PC-3 (cell line): ENCODE data around the gene CPEB1. TPM values are rescaled to one million over a fixed set of nuclear protein-coding genes. Genes with fewer than 3 reads are reported as not detected.
A peak's percentile ranks its signal among the peaks of the same experiment; 100 is the strongest.

Source experiments
- ATAC-seq: fragments of 200-7000 bp; cut with Tn5 transposase; 2 replicates; pipeline ENCODE4 v1.9.1; 2020; ENCODE audit warnings: mild to moderate bottlenecking, moderate library complexity
- BruUV-seq: library from RNA; stranded (reverse); fragments of 400-500 nt; replicated peaks from 2 replicates; lab custom pipeline; 2021; lab: Mats Ljungman, UMichigan
- CTCF ChIA-PET: fragments of 300-600 bp; sonication (Branson Sonifier 250); formaldehyde crosslinking; loops from one replicate; lab custom pipeline; 2022; ENCODE audit warnings: antibody characterized with exemption; lab: Charles Lee
- POLR2A ChIA-PET: fragments of 300-600 bp; sonication (Branson Sonifier 250); formaldehyde crosslinking; loops from one replicate; lab custom pipeline; 2022; ENCODE audit warnings: antibody characterized with exemption; ENCODE audit not compliant: unreplicated experiment; lab: Charles Lee
- DNase-seq: peaks from one replicate; pipeline ENCODE4 v3.0.0-alpha.2; 2015
- H2AFZ ChIP-seq: fragments of 300-600 bp; sonication (generic); 2 replicates; pipeline ENCODE4 v1.6.0; 2016; ENCODE audit warnings: antibody characterized with exemption, low read length
- H3F3A ChIP-seq: fragments of 300-600 bp; sonication (generic); one replicate; pipeline ENCODE4 v1.6.0; 2017; ENCODE audit warnings: antibody characterized with exemption, low read length, control low read depth, mild to moderate bottlenecking; ENCODE audit not compliant: unreplicated experiment
- H3K27ac ChIP-seq: fragments of 300-600 bp; sonication (generic); 2 replicates; pipeline ENCODE4 v1.5.1; 2016; ENCODE audit warnings: mild to moderate bottlenecking, low read length
- H3K27me3 ChIP-seq: fragments of 300-600 bp; sonication (generic); 2 replicates; pipeline ENCODE4 v1.6.1; 2016; ENCODE audit warnings: low read length, mixed read lengths
- H3K36me3 ChIP-seq: fragments of 300-600 bp; sonication (generic); 2 replicates; pipeline ENCODE4 v1.6.1; 2016; ENCODE audit warnings: low read depth, mixed run types, low read length, mixed read lengths
- H3K4me1 ChIP-seq: fragments of 300-600 bp; sonication (generic); 2 replicates; pipeline ENCODE4 v1.5.1; 2016; ENCODE audit warnings: low read length; ENCODE audit not compliant: insufficient read depth
- H3K4me2 ChIP-seq: fragments of 300-600 bp; sonication (generic); 2 replicates; pipeline ENCODE4 v1.6.0; 2016; ENCODE audit warnings: low read length
- H3K4me3 ChIP-seq: fragments of 300-600 bp; sonication (generic); 2 replicates; pipeline ENCODE4 v1.5.1; 2016; ENCODE audit warnings: mild to moderate bottlenecking, low read length, mixed read lengths
- H3K79me2 ChIP-seq: fragments of 300-600 bp; sonication (generic); 2 replicates; pipeline ENCODE4 v1.6.1; 2017; ENCODE audit warnings: low read length, mixed read lengths
- H3K9ac ChIP-seq: fragments of 300-600 bp; sonication (generic); 2 replicates; pipeline ENCODE4 v1.6.0; 2016; ENCODE audit warnings: mild to moderate bottlenecking, low read length
- H3K9me2 ChIP-seq: fragments of 300-600 bp; sonication (generic); replicated peaks from 2 replicates; pipeline ENCODE4 v1.6.1; 2016; ENCODE audit warnings: mixed run types, low read length, mixed read lengths
- H3K9me3 ChIP-seq: fragments of 300-600 bp; sonication (generic); 2 replicates; pipeline ENCODE4 v1.6.1; 2016; ENCODE audit warnings: low read length, mixed read lengths
- H4K20me1 ChIP-seq: fragments of 300-600 bp; sonication (generic); 2 replicates; pipeline ENCODE4 v1.6.1; 2016; ENCODE audit warnings: low read length, mixed read lengths
- EZH2 ChIP-seq: fragments of 300-600 bp; sonication (generic); IDR thresholded peaks from one replicate; pipeline ENCODE4 v1.6.1; 2017; ENCODE audit warnings: antibody characterized with exemption, mild to moderate bottlenecking, low read length; ENCODE audit not compliant: unreplicated experiment
- EZH2phosphoT487 ChIP-seq: fragments of 300-600 bp; sonication (generic); IDR thresholded peaks from 2 replicates; pipeline ENCODE4 v1.6.1; 2018; ENCODE audit warnings: mild to moderate bottlenecking, antibody characterized with exemption, low read length, borderline replicate concordance
- intact Hi-C: fragments of 100-400 bp; cut with micrococcal nuclease; formaldehyde crosslinking; loops from 2 replicates; pipeline ENCODE4 v1.9.0; 2023
- total RNA-seq: library from RNA; depleted of rRNA; stranded (reverse); fragments of >200 nt; gene quantifications from 2 replicates; pipeline ENCODE4 v1.2.3, GENCODE V29; 2014
- TF ChIP-seq, protein P1 (sequence below): fragments of 300-600 bp; sonication (generic); conservative IDR thresholded peaks from 2 replicates; pipeline ENCODE4 v1.5.1; 2017; ENCODE audit warnings: antibody characterized with exemption, low read depth, mild to moderate bottlenecking, low read length

CPEB1 gene
- total RNA-seq, 1 experiment from 2014 or later = 3.3 TPM

DNA sequence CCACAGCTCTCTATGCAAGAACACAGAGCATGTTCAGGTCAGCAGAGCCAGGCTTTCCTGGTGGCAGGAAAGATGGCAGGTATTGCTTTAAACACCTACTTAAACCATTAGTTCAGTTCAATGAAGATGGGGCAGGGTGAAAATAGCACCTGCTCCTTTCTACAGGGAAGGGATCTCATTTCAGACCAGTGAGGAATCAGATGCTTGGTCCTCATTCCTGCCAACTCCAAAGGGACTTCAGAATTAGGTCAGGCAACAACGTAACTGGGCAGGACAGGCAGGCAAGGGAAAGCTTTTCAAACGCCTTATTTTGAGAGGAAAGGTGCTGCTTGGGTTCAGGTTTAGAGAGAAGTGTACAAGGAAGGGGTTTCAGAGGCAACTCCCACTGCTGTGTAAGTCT lies 94.3 kb downstream of the CPEB1 start:
- DNase-seq (no peak), ATAC-seq (no peak)
- intact Hi-C loops = no loop called here
- Histone ChIP-seq H3K79me2 (no peaks in the 10 kb centered on the region), H3F3A (peaks cover 7% of the 10 kb centered on the region), H3K27me3 (no peaks in the 10 kb centered on the region), H3K9me2 (no peaks in the 10 kb centered on the region), H3K4me1 (peaks cover 11% of the 10 kb centered on the region), H3K9ac (no peak overlapping the region), H3K4me3 (no peak overlapping the region), H3K4me2 (no peak overlapping the region), H3K9me3 (no peaks in the 10 kb centered on the region), H2AFZ (no peak overlapping the region), H4K20me1 (no peaks in the 10 kb centered on the region), H3K36me3 (no peaks in the 10 kb centered on the region), H3K27ac (no peak overlapping the region)
- no TSS peak for BruUV-seq
- ChIA-PET POLR2A (no interaction called here), CTCF (no interaction called here)
- TF ChIP-seq EZH2 (no peak), EZH2phosphoT487 (no peak)
- TF ChIP-seq, protein P1, sequence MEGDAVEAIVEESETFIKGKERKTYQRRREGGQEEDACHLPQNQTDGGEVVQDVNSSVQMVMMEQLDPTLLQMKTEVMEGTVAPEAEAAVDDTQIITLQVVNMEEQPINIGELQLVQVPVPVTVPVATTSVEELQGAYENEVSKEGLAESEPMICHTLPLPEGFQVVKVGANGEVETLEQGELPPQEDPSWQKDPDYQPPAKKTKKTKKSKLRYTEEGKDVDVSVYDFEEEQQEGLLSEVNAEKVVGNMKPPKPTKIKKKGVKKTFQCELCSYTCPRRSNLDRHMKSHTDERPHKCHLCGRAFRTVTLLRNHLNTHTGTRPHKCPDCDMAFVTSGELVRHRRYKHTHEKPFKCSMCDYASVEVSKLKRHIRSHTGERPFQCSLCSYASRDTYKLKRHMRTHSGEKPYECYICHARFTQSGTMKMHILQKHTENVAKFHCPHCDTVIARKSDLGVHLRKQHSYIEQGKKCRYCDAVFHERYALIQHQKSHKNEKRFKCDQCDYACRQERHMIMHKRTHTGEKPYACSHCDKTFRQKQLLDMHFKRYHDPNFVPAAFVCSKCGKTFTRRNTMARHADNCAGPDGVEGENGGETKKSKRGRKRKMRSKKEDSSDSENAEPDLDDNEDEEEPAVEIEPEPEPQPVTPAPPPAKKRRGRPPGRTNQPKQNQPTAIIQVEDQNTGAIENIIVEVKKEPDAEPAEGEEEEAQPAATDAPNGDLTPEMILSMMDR = no peak

DNA sequence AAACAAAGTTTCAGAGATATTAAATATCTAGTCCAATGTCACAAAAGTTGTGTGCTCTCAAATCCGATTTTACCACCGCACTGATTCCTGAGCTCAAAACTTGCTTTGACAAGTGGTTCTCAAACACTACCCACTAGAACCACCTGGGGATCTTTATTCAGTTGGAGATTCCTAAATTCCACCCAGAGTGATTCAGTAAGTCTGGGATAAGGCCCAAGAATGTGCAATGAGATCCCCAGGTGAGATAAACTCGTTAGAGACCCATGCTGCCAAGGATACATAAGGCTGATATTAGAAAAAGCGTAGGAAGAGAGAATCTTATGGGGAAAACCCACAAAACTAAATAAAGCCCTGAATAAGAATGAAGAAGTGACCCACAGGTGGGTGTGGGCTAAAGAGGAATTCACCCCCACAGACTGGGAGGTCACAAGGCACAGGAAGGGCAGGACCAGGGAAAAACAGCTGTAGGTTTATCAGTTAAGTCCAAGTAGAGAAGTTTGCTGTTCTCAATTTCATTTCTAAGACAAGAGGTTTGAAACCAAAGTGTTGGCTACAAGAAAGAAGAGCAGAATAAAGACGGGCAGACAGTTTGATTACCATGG lies 95.4 kb downstream of the CPEB1 start:
- Histone ChIP-seq H3K36me3 (no peaks in the 10 kb centered on the region), H3K4me2 (peak overlapping the region; percentile 12; the same call in 1 of the 2 replicates), H4K20me1 (no peaks in the 10 kb centered on the region), H3K9me3 (no peaks in the 10 kb centered on the region), H3K9ac (no peak overlapping the region), H3K27me3 (no peaks in the 10 kb centered on the region), H3K79me2 (no peaks in the 10 kb centered on the region), H3K4me3 (no peak overlapping the region), H3K9me2 (no peaks in the 10 kb centered on the region), H2AFZ (no peak overlapping the region), H3F3A (peaks cover 7% of the 10 kb centered on the region), H3K27ac (no peak overlapping the region), H3K4me1 (peaks cover 11% of the 10 kb centered on the region)
- ChIA-PET CTCF (interaction anchor here (0.7 kb wide), 1 partner anchor 198 kb away, joined by 4 read pairs; no protein-coding TSS in a partner anchor), POLR2A (no interaction called here)
- DNase-seq (peak; percentile 84), ATAC-seq (peak; percentile 80)
- intact Hi-C loops = no loop called here
- no peak for TF ChIP-seq EZH2phosphoT487
- no TSS peak for BruUV-seq

DNA sequence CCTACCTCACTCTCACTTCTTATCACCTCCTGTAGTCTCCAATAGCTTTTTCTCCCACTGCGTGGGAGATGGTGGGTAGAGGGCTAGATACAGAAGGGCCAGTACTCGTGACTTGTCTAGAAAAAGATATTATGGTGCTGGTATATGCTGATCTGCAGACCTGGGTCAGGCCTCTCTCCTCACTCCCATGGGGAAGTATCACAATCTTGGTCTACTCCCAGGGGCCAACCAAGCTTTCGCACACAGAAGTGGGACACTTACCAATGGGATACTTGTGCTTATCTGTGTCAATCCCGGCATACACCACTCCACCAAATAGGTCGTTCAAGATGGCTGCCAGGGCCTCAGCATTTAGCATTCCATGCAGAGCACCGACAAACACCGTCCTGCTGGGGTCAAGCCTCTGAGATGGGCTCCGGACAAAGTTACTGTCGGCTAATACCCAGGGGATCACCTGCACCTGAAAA lies 97.9 kb downstream of the CPEB1 start:
- intact Hi-C loops = no loop called here
- H3K27ac ChIP-seq = no peak overlapping the region
- TF ChIP-seq, protein P1 = no peak
- no peak for TF ChIP-seq EZH2phosphoT487
- TF ChIP-seq EZH2 = no peak
- CTCF ChIA-PET = no interaction called here
- no peak overlapping the region for H3K9ac ChIP-seq
- peaks cover 7% of the 10 kb centered on the region for H3F3A ChIP-seq
- peaks cover 11% of the 10 kb centered on the region for H3K4me1 ChIP-seq
- no peaks in the 10 kb centered on the region for H4K20me1 ChIP-seq
- H2AFZ ChIP-seq = no peak overlapping the region
- no peak overlapping the region for H3K4me2 ChIP-seq
- no peaks in the 10 kb centered on the region for H3K9me3 ChIP-seq
- no peaks in the 10 kb centered on the region for H3K9me2 ChIP-seq
- H3K4me3 ChIP-seq = no peak overlapping the region
- no TSS peak for BruUV-seq
- no peak for ATAC-seq
- no peaks in the 10 kb centered on the region for H3K36me3 ChIP-seq
- H3K79me2 ChIP-seq = no peaks in the 10 kb centered on the region
- POLR2A ChIA-PET = no interaction called here
- no peaks in the 10 kb centered on the region for H3K27me3 ChIP-seq
- DNase-seq = no peak
